ENCODE data around the gene SUSD2.

DNA sequence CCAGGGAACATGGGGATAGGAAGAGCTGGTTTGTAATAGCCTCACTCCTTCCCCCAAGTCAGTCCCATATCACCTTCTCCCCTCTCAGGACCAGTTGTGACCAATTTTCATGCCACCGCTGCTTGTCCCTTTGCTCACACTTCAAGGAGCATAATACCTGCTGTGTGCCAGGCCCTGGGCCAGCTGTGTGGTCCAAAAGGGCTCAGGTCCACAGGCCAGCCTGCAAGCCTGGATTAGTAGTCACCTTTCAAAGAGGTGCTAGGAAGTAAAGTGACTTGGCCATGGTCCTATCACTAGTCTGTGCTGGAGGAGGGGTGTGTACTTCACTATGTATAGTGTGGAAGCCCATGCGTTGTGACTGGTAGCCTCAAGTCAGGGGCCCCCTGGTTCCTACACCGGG lies 38.5 kb upstream of the SUSD2 start:
- TF ChIP-seq, protein P1, sequence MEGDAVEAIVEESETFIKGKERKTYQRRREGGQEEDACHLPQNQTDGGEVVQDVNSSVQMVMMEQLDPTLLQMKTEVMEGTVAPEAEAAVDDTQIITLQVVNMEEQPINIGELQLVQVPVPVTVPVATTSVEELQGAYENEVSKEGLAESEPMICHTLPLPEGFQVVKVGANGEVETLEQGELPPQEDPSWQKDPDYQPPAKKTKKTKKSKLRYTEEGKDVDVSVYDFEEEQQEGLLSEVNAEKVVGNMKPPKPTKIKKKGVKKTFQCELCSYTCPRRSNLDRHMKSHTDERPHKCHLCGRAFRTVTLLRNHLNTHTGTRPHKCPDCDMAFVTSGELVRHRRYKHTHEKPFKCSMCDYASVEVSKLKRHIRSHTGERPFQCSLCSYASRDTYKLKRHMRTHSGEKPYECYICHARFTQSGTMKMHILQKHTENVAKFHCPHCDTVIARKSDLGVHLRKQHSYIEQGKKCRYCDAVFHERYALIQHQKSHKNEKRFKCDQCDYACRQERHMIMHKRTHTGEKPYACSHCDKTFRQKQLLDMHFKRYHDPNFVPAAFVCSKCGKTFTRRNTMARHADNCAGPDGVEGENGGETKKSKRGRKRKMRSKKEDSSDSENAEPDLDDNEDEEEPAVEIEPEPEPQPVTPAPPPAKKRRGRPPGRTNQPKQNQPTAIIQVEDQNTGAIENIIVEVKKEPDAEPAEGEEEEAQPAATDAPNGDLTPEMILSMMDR (conservative IDR thresholded peaks at IDR 0.05 in 1 of 2, IDR thresholded peaks at IDR 0.05 in 1 of 2; ENCODE audit: low read depth in 1 of 2, low read length in 2 of 2) = no peak
- TF ChIP-seq EZH2 (IDR thresholded peaks at IDR 0.05; ENCODE audit: low read length, missing control alignments) = no peak
